Measurements from ENCODE around the gene TPP2. TPM values are rescaled to one million over a fixed set of nuclear protein-coding genes. Genes with fewer than 3 reads are reported as not detected.

The TPP2 gene
- total RNA-seq, 1 donor from 2014 or later, result 84.6 TPM

- DNase-seq, result no peak
- Mint-ChIP-seq H3K4me3 (ENCODE audit: unreplicated experiment) (no peak overlapping the region), H3K9me3 (ENCODE audit: unreplicated experiment) (no peaks in the 10 kb centered on the region), H3K4me1 (ENCODE audit: low read depth, unreplicated experiment) (peaks cover 13% of the 10 kb centered on the region), H3K27ac (ENCODE audit: unreplicated experiment) (no peak overlapping the region), H3K27me3 (ENCODE audit: unreplicated experiment) (peaks cover 2% of the 10 kb centered on the region), H3K36me3 (ENCODE audit: unreplicated experiment) (no peaks in the 10 kb centered on the region)
- TF ChIP-seq CTCF (IDR thresholded peaks at IDR 0.05; ENCODE audit: partially characterized antibody, unreplicated experiment), result no peak
Measured at GRCh38 chr13:102682727-102683126, 85.9 kb downstream of the TPP2 start.

GRCh38 chr13:102683637-102684036 is 86.9 kb downstream of the TPP2 start:
- Mint-ChIP-seq H3K4me1 (ENCODE audit: low read depth, unreplicated experiment) (peaks cover 13% of the 10 kb centered on the region), H3K27ac (ENCODE audit: unreplicated experiment) (no peak overlapping the region), H3K9me3 (ENCODE audit: unreplicated experiment) (no peaks in the 10 kb centered on the region), H3K4me3 (ENCODE audit: unreplicated experiment) (no peak overlapping the region), H3K36me3 (ENCODE audit: unreplicated experiment) (no peaks in the 10 kb centered on the region), H3K27me3 (ENCODE audit: unreplicated experiment) (peaks cover 2% of the 10 kb centered on the region)
- TF ChIP-seq CTCF (IDR thresholded peaks at IDR 0.05; ENCODE audit: partially characterized antibody, unreplicated experiment), result no peak
- DNase-seq, result no peak

- H3K4me3 Mint-ChIP-seq (ENCODE audit: unreplicated experiment), result no peak overlapping the region
- no peaks in the 10 kb centered on the region for H3K9me3 Mint-ChIP-seq (ENCODE audit: unreplicated experiment)
- no peak overlapping the region for H3K27ac Mint-ChIP-seq (ENCODE audit: unreplicated experiment)
- H3K27me3 Mint-ChIP-seq (ENCODE audit: unreplicated experiment), result peaks cover 4% of the 10 kb centered on the region
- no peak for DNase-seq
- TF ChIP-seq CTCF (IDR thresholded peaks at IDR 0.05; ENCODE audit: partially characterized antibody, unreplicated experiment), result no peak
- H3K36me3 Mint-ChIP-seq (ENCODE audit: unreplicated experiment), result no peaks in the 10 kb centered on the region
- H3K4me1 Mint-ChIP-seq (ENCODE audit: low read depth, unreplicated experiment), result peaks cover 5% of the 10 kb centered on the region
Measured at GRCh38 chr13:102686024-102686423, 89.2 kb downstream of the TPP2 start.

- no peak for DNase-seq
Measured at GRCh38 chr13:102687520-102687919, 90.7 kb downstream of the TPP2 start.

More at GRCh38 chr13:102687520-102687919, 90.7 kb downstream of the TPP2 start:
- Mint-ChIP-seq H3K27me3 (ENCODE audit: unreplicated experiment) (peaks cover 3% of the 10 kb centered on the region), H3K4me3 (ENCODE audit: unreplicated experiment) (no peak overlapping the region), H3K9me3 (ENCODE audit: unreplicated experiment) (no peaks in the 10 kb centered on the region), H3K27ac (ENCODE audit: unreplicated experiment) (no peak overlapping the region), H3K36me3 (ENCODE audit: unreplicated experiment) (no peaks in the 10 kb centered on the region), H3K4me1 (ENCODE audit: low read depth, unreplicated experiment) (peaks cover under 1% of the 10 kb centered on the region)
- TF ChIP-seq CTCF (IDR thresholded peaks at IDR 0.05; ENCODE audit: partially characterized antibody, unreplicated experiment), result no peak
